Measurements from ENCODE around the gene CRIP3. TPM values are rescaled to one million over a fixed set of nuclear protein-coding genes. Genes with fewer than 3 reads are reported as not detected.

The CRIP3 gene
- total RNA-seq, 1 experiment from 2014 or later = 2.3 TPM

GRCh38 chr6:43282636-43283513, 25.8 kb downstream of the CRIP3 start:
- DNase-seq = no peak
- Mint-ChIP-seq H3K27ac (ENCODE audit: unreplicated experiment) (no peak overlapping the region), H3K9me3 (ENCODE audit: low read depth, unreplicated experiment) (no peaks in the 10 kb centered on the region), H3K36me3 (ENCODE audit: insufficient read depth, unreplicated experiment) (no peaks in the 10 kb centered on the region), H3K4me3 (ENCODE audit: low read depth, unreplicated experiment) (no peak overlapping the region), H3K4me1 (ENCODE audit: low read depth, unreplicated experiment) (peaks cover 9% of the 10 kb centered on the region), H3K27me3 (ENCODE audit: unreplicated experiment) (peaks cover 47% of the 10 kb centered on the region)
- TF ChIP-seq CTCF (IDR thresholded peaks at IDR 0.05; ENCODE audit: unreplicated experiment) = no peak
- no TSS peak for BruUV-seq (replicated peaks)
- CTCF ChIA-PET = interaction anchor here (0.6 kb wide), 1 partner anchor 120 kb away, joined by 5 read pairs; no protein-coding TSS in a partner anchor
- intact Hi-C loops (cut with micrococcal nuclease; ENCODE audit: unreplicated experiment) = no loop called here

GRCh38 chr6:43282060-43282459, 26.6 kb downstream of the CRIP3 start:
- CTCF ChIA-PET = no interaction called here
- intact Hi-C loops (cut with micrococcal nuclease; ENCODE audit: unreplicated experiment) = no loop called here
- no TSS peak for BruUV-seq (replicated peaks)
- Mint-ChIP-seq H3K4me1 (ENCODE audit: low read depth, unreplicated experiment) (peaks cover 9% of the 10 kb centered on the region), H3K27me3 (ENCODE audit: unreplicated experiment) (peaks cover 54% of the 10 kb centered on the region), H3K9me3 (ENCODE audit: low read depth, unreplicated experiment) (no peaks in the 10 kb centered on the region), H3K4me3 (ENCODE audit: low read depth, unreplicated experiment) (no peak overlapping the region), H3K27ac (ENCODE audit: unreplicated experiment) (no peak overlapping the region), H3K36me3 (ENCODE audit: insufficient read depth, unreplicated experiment) (no peaks in the 10 kb centered on the region)
- DNase-seq = no peak
- no peak for TF ChIP-seq CTCF (IDR thresholded peaks at IDR 0.05; ENCODE audit: unreplicated experiment)

GRCh38 chr6:43280234-43280633, 28.4 kb downstream of the CRIP3 start:
- Mint-ChIP-seq H3K9me3 (ENCODE audit: low read depth, unreplicated experiment) (no peaks in the 10 kb centered on the region), H3K27me3 (ENCODE audit: unreplicated experiment) (peaks cover 72% of the 10 kb centered on the region), H3K36me3 (ENCODE audit: insufficient read depth, unreplicated experiment) (peaks cover 3% of the 10 kb centered on the region), H3K27ac (ENCODE audit: unreplicated experiment) (no peak overlapping the region), H3K4me3 (ENCODE audit: low read depth, unreplicated experiment) (no peak overlapping the region), H3K4me1 (ENCODE audit: low read depth, unreplicated experiment) (peaks cover 9% of the 10 kb centered on the region)
- DNase-seq = no peak
- CTCF ChIA-PET = interaction anchor here (1.1 kb wide), 1 partner anchor 58 kb away, joined by 3 read pairs; no protein-coding TSS in a partner anchor
- intact Hi-C loops (cut with micrococcal nuclease; ENCODE audit: unreplicated experiment) = no loop called here
- BruUV-seq (replicated peaks) = no TSS peak
- TF ChIP-seq CTCF (IDR thresholded peaks at IDR 0.05; ENCODE audit: unreplicated experiment) = no peak

- peaks cover 9% of the 10 kb centered on the region for H3K4me1 Mint-ChIP-seq (ENCODE audit: low read depth, unreplicated experiment)
- BruUV-seq (replicated peaks) = no TSS peak
- peaks cover 9% of the 10 kb centered on the region for H3K36me3 Mint-ChIP-seq (ENCODE audit: insufficient read depth, unreplicated experiment)
- CTCF ChIA-PET = interaction anchor here (0.8 kb wide), 1 partner anchor 165 kb away, joined by 3 read pairs; no protein-coding TSS in a partner anchor
- peaks cover 89% of the 10 kb centered on the region for H3K27me3 Mint-ChIP-seq (ENCODE audit: unreplicated experiment)
- no peak for TF ChIP-seq CTCF (IDR thresholded peaks at IDR 0.05; ENCODE audit: unreplicated experiment)
- no peak overlapping the region for H3K4me3 Mint-ChIP-seq (ENCODE audit: low read depth, unreplicated experiment)
- no peak overlapping the region for H3K27ac Mint-ChIP-seq (ENCODE audit: unreplicated experiment)
- no peak for DNase-seq
- intact Hi-C loops (cut with micrococcal nuclease; ENCODE audit: unreplicated experiment) = no loop called here
- no peaks in the 10 kb centered on the region for H3K9me3 Mint-ChIP-seq (ENCODE audit: low read depth, unreplicated experiment)
Observed at GRCh38 chr6:43278524-43279078, 30.0 kb downstream of the CRIP3 start.
